ENCODE measurements around the gene DNHD1.

Gene DNHD1

DNA sequence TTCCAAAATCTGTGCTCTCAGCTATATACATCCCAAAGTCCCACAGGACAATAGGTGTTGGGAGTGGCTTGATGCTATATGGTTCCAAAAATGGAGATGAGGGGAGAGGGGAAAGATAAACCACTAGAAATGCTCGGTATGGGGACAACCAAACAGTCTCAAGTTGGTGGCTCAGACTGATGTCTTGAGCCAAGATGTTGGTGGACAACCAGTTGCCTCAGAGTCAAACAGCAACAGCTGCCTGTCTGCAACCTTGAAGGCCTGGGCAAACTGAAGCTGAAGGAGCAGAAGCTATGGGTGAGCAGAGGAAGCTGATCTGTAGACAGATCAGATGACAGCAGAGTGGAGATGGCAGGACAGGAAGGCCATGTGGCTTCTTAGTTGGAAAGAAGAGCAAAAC is 102.4 kb downstream of the DNHD1 start:
- DNase-seq = no peak

DNA sequence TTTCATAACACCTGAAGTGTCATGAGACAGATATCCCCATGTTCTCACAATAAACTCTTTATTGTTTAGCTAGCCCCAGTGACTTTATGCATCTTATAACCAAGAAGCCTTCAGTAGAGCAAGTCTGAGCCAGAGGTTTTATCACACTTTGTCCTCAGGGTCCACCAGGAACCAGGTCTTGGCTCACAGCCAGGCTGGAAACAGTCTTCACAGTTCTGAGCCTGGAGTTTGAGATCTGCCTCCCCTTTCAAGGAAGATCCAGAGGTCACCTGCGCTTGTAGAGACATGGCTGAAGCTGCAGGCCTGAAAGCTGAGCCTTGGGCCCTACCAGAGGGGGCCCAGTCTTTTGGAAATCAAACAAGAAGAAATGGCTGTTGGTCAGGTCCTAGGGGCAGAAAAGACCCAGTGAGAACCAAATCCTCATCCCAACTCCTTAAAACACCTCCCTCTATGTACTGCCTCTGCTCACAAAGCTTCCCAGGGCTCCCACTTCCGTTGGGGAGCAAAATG is 102.9 kb downstream of the DNHD1 start:
- DNase-seq = no peak

DNA sequence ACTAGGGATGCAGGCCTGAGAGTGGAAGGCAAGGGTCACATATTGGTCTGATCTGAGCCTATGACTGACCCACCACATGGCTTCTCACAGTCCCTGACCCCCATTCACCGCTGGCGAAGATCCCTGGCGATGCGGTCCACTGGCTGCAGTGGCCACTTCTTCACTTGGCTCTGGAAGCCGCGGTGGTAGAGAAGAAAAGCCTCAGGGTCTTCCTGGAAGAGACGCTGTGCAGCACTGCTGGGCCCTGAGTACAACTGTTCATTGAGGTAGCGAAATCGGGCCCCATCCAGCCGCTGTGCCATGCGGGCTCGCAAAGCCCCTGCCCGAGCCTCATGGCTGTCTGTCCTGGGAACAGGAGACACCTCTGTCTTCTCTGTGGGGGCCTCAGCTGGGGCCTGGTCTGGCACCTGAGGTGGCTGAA is 104.0 kb downstream of the DNHD1 start:
- DNase-seq = no peak

DNA sequence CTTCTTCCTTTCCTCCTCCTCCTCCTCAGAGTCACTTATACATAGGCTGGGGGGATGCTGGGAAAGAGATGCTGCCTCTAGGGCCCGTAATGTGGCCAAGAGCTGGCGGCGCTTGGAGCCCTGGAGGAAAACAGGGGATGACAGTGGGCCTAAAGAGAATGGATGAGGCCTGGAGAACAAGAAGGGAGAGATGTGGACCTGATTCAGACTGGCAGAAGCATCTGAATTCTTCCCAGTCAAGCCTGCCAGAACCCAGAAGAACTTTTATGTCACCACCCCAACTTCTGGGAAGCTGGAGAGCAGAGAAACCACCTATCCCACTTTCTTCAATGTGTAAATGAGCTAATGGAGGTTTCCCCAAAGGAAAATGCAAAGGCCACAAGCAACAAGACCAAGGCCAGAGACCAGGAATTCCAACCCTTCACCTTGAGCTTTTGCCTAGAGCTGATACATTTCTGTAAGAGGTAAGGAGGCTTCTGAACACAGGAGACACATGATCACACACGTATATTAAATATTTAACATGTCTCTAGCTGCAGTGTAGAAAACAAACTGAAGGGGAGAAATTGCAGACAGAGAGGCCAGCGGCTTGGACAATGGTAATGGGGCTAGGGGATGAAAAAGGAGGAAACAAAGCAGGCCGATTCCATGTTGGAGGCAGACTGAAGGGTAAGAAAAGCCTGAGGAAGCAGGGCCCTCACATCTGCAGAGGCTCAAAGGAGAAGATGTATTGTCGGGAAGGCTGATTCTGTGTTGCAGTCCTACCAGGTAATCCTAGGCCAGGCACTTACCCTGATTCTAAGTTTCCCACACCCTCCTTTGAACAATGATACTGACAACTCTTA is 105.2 kb downstream of the DNHD1 start:
- DNase-seq = no peak

DNA sequence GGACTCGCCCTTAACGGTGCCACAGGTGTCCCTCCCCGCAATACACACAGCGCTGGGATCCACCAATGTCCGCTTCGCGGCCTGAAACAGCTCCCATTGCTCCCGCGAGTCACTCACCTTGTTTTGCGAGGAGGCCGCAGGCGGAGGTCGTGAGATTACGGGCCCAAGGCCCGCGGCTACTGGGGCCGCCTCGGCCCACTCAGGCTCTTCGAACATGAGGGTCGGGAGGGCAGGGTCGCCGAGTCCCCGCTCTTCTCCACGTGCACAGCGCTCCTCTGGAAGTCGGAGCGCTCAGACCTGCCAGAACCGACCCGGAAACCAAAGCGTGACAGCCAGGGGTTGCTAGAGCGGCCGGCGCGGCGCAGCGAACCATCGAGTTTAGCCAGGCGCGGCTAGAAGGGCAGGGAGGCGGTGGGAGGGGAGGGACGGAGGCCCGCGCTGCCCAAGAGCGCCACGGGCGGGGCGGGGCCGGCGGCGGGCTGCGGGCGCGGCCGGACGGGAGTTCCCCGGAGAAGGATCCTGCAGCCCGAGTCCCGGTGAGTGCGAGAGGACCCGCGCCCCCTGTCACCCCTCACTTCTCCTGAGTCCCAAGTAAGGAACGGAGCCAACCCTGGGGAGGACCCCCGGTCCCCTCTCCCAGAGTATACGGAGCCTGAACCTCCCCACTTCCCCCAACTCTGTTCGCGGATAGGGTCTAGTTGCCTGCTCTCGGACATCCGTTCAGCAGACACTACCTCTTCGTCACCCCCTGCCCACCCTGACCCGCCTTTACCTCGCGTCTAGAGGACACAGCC is 106.4 kb downstream of the DNHD1 start, which contains the start of the genes ILK and RRP8:
Gene ILK (plus strand): TSS at position 488 of the 794 bp plus-strand sequence. CDS start 498 bp downstream, outside the sequence.
Gene RRP8 (minus strand): TSS at position 330 of the 794 bp plus-strand sequence. CDS start 114 bp downstream, at position 216.
- peak; percentile 97 for DNase-seq

DNA sequence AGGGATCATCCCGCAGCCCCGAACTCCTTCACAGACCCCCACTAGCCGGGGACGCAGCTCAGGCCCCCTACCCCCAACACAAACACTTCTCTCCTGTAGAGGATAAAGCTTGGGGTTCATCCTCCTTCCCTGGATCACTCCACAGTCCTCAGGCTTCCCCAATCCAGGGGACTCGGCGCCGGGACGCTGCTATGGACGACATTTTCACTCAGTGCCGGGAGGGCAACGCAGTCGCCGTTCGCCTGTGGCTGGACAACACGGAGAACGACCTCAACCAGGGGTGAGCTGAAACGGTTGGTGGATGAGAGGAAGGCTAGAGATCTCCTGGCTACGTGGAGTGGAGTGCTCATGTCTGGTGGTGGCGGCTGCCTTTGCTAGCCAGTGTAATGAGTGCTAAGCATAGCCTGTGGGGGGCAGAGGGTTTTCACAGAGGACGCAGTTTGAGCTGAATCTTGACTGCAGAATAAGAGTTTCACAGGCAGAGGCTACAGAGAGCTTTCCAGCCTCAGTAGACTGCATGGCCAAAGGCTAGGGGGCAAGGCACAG is 107.1 kb downstream of the DNHD1 start:
- no peak for DNase-seq

DNA sequence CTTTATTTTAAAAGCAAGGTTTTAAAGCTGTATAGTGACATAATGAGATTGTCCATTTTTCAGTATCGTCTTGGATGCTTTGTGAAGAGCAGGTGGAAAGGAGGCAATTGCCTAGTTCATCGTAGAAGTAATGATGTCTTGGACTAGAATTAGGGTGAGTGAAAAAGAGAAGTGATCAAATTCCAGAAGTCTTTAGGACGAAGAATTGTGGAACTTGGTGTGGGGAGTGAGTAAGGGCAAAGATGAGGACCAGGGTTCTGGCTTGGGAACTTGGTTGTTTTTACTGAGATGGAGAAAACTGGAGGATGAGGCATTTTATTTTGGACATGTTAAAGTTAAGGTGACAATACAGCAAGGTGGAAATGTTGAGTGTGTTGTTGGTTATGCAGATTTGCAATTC is 107.7 kb downstream of the DNHD1 start:
- no peak for DNase-seq

DNA sequence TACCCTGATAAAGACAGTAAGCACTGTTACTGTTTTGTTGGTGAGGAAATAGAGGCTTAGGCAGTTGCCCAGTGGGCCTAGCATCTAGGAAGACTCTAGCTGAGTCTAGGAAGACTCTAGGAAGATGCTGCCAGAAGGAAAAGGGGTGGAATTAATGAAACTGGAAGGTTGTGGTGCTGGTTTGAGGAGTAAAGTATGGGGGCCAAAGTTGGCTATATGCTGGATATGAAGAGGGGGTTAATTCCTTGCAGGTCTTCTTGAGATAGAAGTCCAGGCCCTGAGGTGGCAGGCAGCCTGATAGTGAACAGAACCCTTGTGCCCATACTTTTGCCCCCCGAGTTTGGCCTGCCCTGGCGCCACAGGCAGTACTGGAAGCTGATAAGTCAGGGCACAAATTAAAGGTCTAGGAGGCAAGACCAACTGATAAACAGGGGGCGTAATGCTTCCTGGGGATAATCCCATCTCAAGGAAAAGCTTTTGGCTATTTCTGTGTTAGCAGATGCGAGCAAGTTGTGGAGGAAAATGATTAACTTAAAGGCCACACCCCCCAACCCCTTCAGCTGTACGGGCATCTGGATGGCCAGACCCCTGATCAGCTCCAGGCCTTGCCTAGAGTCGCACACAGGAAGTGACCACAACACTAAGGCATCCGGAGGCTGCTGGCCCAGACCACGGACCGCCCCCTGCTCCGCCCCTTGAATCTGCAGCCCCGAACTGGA is 109.5 kb downstream of the DNHD1 start:
- DNase-seq = peak; percentile 97

DNA sequence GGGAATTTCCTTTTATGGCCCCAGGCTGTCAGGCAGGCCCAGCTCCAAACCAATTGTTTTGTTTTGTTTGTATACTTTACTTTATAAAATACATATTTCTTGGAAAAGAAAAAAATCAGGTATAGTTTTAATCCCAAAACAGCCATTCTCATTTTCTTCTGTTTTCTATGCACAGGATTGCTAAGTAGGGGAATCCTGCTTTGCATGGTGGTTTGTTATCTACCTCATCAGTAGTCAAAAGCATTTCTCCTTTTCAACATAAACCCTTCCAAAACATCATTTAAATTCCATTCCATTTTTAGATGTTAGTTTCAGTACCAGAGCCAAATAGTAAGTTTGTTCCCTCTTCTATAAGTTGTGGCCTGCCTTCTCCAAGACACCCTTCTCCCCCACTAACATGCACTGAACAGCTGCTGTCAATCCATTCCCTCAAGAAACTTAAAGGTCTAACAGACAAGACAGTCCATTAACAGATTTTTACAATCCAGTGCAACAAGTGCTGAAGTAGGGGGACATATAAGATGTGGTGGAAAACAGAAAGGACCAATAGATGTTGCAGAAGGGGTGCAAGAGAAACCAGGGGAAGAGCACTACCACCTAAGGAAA is 110.2 kb downstream of the DNHD1 start:
- no peak for DNase-seq

DNA sequence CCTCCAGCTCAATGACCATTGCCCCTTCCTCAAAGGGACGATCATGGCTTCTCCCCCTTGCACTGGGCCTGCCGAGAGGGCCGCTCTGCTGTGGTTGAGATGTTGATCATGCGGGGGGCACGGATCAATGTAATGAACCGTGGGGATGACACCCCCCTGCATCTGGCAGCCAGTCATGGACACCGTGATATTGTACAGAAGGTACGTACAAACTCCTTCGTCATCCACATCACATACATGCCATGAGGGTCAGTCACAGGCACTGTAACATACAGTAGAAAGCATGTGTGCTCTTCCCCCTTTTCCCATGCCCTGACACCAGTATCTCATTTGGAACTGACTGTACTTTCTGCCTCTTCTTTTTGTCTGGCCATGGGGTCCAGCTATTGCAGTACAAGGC is 110.9 kb downstream of the DNHD1 start:
- no peak for DNase-seq

DNA sequence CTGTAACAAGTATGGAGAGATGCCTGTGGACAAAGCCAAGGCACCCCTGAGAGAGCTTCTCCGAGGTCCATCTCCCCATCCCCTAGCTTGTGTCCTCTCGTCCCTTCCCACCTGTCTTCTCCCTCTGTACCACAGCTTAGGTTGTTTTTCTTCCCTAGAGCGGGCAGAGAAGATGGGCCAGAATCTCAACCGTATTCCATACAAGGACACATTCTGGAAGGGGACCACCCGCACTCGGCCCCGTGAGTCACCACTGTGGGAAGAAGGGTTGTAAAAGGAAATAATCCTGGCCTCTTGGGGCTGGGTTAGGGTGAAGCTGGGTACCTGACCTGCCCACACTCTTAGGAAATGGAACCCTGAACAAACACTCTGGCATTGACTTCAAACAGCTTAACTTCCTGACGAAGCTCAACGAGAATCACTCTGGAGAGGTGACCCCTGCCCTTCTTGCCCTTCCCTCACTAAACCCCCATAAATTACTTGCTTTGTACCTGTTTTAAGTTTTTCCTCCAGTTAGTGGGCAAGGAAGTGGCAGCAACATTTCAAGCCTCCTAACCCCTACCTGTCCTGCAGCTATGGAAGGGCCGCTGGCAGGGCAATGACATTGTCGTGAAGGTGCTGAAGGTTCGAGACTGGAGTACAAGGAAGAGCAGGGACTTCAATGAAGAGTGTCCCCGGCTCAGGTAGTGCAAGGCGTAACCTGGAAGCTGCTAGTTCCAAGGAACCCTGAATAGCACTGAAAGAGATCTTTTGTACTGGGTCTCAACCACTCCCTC is 111.8 kb downstream of the DNHD1 start:
- DNase-seq = no peak

DNA sequence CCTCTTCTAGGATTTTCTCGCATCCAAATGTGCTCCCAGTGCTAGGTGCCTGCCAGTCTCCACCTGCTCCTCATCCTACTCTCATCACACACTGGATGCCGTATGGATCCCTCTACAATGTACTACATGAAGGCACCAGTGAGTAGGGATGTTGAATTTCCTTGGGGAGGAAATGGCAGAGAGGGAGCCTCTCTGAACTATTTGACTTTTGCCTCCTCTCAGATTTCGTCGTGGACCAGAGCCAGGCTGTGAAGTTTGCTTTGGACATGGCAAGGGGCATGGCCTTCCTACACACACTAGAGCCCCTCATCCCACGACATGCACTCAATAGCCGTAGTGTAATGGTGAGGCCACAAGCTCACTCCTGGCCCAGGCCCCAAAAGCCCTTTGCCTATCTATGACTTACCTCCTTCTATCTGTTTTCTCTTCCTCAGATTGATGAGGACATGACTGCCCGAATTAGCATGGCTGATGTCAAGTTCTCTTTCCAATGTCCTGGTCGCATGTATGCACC is 112.5 kb downstream of the DNHD1 start:
- DNase-seq = no peak

DNA sequence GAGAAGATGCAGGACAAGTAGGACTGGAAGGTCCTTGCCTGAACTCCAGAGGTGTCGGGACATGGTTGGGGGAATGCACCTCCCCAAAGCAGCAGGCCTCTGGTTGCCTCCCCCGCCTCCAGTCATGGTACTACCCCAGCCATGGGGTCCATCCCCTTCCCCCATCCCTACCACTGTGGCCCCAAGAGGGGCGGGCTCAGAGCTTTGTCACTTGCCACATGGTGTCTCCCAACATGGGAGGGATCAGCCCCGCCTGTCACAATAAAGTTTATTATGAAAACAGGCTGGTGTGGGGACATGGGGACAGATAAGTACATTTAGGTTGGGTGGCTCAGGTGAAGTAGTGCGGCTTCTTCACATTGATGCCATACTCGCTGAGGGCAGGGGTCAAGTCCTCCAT is 113.5 kb downstream of the DNHD1 start:
- DNase-seq = no peak

DNA sequence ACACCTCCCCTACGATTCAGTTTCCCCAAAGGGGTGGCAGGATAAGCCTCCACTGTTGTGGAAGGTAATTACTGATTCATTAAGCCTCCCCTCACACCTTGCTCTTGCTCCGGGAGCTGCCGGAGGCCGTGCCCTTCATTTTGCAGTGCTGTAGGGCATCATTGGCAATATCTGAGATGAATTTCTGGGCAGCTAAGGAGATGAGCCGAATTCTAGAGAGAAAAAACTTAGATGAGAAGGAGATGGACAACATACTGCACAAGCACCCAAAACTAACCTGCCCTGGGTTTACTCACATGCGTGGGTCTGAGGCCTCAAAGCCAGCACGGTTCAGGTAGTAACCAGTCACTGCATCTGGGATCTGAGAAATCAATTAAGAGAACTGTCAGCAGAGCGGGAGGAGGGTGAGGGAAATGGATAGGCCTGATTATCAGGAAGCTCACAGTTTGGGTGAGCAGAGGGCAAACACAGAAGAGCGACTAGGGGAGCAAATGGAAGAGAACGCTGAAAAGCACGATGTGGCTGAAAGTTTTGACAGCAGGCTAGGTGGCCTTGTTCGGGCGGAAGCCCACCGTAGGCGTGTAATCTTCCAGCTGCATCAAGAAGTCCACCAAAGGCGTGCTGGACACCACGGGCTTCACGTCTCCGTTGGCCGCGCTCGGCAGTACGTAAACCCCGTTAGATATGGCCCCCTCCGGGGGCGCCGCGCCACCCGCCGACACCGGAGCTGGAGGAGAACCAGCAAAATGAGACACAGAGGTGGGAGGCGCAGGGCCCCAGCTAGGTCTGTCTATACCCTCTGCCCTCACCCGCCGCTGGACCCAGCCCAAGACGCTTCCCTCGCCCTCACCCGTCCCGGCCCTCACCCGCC is 114.2 kb downstream of the DNHD1 start:
- DNase-seq = no peak

DNA sequence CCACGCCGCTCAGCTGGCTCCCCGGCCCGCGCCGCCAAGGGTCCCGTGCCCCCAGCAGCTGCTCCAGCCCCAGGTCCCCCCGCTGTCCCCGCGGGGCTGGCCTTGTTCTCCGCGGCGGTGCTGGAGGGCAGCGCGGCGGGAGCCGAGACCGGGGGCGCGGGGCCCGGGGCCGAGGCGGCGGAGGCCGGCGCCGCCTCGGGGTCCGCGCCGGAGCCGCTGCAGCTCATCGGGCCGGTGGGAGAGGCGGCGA is 114.8 kb downstream of the DNHD1 start:
- no peak for DNase-seq

DNA sequence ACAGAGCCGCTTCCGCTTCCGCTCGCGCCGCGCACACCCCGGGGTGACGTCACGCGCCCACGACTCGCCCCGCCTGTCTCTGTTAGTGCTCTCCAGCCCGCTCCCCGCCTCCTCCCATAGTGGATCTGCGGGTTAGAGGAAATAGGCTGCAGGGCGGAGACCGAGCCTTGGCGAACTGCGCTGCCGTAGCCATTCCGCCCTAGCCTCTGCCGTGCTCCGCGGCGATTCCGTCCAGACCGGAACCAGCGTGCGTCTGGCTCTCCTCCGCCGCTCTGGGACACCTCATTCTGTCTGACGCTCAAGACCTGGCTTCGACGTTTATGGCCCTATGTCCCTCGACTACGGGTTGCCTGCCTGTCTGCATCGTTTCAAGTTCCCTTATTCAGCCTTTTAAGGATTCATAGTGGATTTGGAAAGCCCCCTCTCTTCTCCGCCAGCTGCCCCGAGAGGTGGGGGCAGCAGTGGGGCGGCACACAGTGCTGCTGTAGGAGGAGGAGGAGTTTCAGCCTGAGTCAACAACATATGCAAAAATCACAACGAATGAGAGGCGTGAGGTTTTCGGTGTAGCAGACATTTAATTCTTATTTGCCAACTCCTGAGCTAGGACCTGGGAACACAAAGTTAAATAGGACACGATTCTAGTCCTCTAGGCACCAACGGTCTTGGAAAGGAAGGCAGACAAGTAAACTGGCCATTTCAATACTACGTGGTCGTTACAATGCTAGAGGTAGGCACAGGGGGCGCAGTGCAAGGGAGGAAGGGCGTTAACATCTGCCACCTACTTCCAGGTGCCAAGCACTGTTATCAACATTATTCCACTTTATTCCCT is 115.3 kb downstream of the DNHD1 start, which contains the start of gene TAF10:
Gene TAF10 (minus strand): TSS at position 4 of the 829 bp plus-strand sequence. CDS start 27 bp downstream, outside the sequence.
- DNase-seq = peak; percentile 92

DNA sequence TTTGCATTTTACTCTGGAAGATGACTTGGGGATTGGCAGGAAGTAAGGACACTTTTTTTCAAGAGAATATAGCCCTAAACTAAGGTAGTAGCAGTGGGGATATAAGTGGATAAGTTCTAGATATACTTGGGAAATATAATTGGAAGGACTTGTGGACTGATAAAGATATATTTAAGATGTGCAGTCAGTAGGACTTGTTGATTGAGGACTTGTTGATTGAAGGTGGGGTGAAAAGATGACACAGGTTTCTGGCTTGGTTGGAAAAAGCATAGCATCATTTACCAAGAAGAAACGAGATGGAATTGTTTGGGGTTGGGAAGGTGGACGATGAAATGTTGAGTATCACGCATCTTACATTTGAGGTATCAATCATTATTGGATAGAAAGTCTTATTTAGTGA is 116.4 kb downstream of the DNHD1 start:
- DNase-seq = no peak

DNA sequence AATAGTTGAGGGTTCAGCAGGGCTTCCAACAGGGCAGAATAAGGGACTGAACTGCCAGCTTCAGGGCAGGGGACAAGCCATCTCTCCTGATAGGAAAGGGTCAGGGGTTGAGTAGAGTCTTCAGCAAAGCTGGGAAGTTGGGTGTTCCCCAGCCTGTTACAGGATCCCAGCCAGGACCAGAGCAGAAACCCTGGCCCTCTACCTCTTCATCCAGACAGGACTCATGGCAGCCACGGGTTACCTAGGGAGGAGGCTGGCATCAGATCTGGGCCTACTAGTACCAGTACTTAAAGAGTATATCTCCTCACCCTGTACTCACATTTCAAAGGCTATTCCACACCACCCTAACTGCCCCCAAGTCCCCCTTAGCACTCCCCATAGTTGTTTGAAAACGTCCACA is 117.4 kb downstream of the DNHD1 start:
- no peak for DNase-seq

DNA sequence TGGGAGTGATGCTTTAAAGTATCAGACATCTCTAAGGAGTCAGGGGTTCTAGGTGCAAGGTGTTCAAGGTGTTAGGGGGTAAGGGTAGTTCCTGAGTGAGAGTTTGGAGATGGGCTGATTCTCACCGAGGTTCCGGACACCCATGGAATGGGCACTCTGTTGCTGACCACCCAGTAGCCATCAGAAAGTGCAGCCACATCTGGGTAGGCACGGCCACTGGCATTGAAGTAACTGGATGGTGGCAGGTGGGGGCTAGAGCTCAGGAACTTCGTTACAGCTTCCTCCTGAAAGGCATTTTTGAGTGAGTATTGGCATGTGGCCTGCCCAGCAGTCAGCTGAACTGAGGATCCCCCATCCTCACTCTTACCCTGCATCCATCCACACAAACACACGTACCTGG is 118.0 kb downstream of the DNHD1 start:
- no peak for DNase-seq

Measured in 8988T (cell line).